HG03575 (cell line): ENCODE measurements around the gene SLC49A4.

Source experiments
- ATAC-seq: cut with Tn5 transposase; IDR thresholded peaks from one replicate; pipeline ENCODE4 v1.9.1; 2021; ENCODE audit not compliant: unreplicated experiment, insufficient number of reproducible peaks, low FRiP score; ENCODE audit errors: extremely low read depth

Gene SLC49A4

DNA sequence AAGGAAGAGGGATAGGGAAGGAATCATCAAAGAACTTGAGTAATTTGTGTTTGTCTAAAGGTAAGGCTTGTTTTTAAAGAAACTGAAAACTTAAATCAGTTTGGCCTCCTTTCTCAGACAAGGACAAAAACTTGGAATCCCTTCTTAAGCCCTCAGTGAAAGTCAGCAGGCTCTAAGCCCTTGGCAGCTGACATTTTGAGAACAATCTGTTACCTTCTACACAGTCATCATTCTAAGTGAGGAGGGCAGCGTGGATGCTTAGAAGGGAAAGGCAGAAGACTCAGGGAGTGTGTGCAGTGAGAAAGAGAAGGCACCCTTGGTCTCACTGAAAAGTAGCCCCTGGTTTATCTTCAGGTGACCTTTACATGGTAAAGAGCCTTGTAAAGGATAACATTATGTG, 12.1 kb upstream of the SLC49A4 start:
- ATAC-seq: no peak

DNA sequence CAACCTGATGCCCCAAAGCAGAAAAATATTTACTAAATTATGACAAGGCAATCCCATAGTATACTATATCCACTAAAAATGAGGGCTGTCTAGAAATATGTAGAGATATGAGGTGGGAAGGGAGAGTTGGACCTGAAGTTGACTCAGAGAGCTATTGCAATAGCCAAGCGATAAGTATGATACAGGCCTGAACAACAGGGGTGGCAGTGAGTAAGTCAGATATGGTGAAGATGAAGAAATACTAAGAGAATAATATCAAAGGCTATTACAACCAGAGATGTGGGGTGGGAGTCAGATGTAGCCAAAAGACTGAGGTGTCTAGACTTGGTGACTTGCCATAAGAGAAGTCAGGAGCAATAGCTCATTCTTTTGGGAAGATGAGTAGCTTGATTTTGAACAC, 10.4 kb upstream of the SLC49A4 start:
- ATAC-seq: no peak

DNA sequence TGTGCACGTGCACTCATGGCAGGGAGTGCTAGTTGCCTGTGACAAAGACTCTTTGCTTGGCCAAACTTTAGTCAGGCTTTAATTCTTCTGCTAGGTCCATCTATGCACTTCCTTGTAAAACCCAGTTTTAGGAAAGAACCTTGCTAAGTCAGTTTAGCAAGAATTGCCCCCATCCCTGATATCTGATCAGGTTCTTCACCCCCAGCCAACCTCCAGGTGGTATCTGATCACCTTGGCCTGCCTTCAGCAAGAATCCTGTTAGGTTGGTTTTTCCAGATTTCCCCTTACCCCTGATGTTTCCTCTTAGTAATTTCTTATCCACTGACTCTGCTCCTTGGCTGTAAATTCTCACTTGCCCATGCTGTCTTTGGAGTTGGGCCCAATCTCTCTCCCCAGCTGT, 9.6 kb upstream of the SLC49A4 start:
- ATAC-seq: no peak

DNA sequence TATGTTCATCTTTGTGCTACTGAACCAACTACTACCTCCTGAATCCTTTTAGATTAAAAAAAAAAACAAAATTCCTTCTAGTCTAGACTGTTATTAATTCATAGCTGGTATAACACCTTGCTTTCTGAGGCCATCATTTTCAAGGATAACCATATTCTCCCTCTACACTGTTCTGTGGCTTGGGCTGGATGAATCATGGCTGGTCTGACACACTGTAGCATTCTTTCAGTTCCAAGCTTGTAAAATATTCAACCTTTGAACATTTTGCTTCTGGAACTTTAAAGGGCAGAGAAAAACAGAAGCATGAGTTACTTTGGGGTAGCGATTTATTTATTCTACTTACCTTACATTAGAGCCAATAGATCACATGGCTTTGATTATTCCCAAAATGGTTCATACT, 8.8 kb upstream of the SLC49A4 start:
- no peak for ATAC-seq

DNA sequence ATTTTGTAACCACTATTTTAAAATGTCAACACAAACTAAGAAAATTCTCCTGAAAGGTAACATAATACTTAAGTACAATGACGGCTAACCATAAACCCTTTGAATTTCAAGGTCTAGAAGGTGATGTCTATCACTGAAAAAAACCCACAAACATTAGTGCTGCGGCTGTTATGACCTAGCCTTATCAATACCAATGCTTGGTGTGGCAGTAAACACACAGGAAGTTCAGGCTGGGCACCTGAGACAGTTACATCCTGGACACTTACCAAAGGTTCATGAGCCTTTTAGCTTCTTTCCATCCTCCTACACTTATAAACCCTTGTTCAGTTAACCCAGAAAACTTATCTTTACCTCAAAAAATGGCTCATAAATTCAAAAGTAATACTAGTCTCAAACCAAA, 7.0 kb upstream of the SLC49A4 start:
- no peak for ATAC-seq

DNA sequence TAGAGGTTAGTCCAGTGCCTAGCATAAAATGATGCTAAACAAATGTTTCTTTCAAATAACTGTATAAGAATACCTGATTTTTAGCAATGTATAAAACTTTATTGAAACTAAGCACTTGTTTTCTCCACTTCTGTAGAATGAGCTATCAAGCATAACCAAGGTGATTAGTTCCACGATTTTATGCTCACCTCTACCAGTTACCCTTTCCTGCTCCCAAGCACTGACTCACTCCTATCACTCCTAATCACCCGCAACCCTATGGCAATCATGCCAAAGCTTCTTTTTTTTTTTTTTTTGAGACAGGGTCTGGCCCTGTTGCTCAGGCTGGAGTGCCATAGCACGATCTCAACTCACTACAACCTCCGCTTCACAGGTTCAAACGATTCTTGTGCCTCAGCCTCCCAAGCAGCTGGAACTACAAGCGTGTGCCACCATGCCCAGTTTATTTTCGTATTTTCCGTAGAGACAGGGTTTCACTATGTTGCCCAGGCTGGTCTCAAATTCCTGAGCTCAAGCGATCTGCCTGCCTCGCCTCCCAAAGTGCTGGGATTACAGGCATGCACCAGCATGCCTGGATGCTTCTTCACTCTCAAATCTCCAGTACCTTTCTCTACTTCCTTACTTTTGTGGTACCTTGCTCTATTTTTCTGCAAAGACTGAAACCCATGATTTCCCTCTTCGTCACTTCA, 5.1 kb upstream of the SLC49A4 start:
- no peak for ATAC-seq

DNA sequence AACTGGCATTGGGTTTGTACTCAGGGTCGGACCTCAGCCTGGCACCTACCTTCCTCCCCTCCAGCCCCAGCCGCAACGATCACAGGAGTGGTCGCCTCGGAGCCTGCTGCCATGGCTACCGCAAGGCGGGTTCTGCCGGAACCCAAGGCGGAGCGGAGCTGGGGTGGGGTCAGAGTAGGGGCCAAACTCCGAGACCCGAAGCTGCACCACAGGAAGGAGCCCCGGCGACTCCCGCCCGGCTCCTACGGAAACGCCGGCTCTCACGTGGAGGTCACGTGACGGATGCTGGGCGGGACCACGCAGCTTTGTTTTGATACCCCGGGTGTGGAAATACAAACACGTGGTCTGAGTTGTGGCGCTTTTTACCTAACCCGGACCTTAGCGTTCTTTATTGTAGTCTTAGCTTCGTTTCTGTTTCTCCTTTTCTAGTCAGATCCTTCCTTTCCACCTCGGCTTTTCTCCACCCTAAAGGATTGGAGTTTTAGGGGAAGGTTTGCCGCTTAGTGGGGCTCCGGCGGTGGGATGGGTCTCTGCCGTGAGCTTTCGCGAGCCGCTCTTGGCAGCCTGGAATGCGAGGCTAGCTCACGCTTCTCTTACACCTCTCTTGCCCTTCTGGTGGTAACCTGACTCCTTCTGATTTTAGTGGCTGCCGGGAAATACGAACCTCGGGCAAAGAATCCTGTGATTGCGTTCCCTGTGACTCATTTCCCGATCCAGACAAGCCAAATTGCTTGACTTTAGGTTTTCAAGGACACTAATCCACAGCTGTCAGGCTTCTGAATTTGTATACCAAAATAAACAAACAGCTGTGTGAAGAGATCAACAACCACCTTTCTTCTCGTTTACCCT, 1.1 kb upstream of the SLC49A4 start, which contains the start of gene HSPBAP1:
Gene HSPBAP1, minus strand, starts transcription at position 264 of the 849 bp plus-strand sequence. Its CDS starts 151 bp downstream, at position 113.
- ATAC-seq: no peak

DNA sequence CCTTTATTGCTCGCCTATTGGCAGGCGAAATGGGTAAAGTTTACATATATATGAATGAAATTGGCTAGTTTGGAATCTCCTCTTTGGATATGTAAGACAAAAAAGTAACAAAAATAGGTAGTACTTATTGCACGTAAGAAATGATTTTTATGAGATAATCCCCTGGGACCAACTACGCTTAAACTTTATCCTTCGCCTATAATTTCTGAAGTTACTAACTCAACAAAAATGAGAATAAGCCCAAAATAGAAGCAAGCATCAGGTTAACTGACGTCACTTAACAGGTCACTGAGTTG, 438 bp upstream of the SLC49A4 start:
- no peak for ATAC-seq

DNA sequence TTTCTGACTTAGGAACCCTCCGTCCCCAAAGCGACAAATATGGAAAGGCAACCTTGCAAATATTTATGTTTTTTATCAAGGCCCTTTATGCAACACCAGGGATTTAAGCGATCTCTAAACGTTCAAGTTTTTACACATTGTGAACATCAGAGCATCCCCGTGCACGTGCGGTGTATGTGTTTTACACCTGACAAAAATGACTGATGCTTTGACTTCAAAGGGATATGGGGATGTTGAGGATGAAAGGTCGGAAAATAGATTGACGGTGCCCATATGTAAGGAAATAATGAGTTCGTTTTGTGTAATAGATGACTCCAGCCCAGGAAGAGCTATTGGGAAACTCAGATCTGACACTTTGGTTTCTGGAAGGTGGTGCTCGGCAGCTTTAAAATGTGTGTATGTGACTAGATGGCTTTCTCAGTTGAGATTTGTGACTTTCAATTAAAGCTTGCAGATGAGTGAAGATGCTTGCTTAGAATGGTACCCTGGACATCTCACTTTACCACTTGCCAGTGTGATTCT, 866 bp downstream of the SLC49A4 start:
- ATAC-seq: no peak

DNA sequence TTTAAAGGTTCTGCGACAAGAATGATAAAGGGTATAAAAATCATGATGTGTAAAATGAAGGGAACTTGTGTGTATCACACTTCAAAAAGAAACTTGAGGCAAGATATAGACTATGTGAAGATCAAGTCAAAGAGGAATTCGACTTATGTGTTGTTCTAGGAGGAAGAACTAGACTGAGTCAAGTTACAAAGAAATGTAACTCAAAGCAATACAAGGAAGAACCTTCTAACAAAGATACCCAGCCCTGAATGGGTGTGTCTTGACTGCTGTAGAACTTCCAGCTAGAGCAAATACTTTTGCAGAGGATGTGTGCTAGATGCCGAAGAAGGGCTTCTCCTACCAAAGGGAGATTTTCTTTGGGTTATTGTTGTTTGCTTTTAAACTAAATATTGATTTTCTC, 2.4 kb downstream of the SLC49A4 start:
- ATAC-seq: no peak

DNA sequence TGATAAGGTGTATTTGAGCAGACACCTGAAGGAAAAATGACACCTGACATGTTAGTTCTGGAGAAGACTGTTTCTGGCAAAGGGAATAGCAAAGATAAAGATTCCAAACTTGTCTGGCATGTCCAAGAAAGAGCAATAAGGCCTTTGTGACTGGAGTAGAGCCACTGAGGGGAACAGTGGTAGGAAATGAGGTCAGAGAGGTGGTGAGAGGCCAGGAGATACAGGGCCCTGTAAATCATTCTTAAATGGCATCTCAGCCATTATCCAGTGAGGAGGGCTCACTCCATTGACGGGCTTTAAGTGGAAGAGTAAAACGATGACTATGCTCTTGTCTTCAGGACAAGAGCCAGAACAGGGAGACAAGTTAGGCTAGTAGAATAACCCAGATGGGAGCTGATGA, 4.5 kb downstream of the SLC49A4 start:
- no peak for ATAC-seq

DNA sequence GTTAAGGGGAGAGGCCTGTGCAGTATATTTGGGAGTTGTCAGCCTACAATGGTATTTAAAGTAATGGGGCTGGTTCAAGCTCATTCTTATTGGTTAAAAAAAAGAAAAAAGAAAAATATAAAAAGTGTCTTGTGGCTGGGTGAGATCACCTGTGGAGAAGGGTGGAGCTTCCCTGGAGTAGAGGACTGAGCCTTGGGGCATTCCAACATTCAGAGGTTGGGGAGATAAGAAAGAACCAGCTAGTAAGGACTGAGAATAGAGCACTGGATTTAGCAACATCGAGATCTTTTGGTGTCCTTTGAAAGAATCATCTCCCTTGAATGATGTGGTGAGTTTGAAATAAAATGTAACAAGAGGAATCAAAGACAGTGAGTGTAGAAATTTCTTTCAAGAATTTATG, 5.2 kb downstream of the SLC49A4 start:
- no peak for ATAC-seq

DNA sequence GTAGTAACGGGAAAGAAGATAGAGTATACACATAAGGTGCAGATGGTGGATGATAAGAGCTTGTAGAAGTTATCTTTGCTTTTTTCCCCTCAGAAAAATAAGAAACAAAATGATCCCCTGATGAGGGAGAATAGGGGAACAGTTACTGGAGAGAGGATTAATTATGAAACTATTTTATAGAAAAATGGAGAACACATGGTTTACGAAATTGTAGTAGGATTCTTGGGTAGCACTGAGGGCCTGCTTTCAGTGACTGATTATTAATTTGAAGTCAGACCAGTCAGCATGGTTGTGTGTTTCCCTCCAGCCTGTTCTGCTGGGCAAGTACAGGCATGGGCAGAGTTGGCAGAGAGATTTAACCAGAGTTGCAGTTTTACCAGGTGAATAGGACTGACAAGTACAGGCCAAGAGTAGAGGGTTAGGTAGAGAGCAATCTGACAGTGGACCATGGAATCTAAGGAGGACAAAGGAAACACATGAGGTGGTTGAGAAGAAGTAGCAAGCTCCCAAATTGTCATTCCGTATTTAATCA, 5.9 kb downstream of the SLC49A4 start:
- ATAC-seq: no peak

DNA sequence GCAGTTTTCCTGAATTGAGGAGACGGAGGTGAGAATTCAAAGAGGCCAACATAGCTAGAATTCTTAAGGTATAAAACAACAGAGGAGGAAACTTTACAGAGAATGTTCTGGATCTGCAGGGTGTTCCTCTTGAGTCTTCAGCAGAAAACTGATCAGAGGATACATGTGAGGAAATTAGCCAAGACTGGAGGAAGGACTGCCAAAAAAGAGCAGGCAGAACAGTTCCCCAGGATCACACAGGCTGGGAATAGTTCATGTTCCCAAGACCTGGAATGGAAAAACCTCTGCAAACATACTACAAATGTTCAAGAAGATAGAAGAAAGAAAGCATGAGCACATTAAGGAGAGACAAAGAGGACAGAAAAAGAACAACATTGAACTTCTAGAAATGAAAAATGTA, 7.5 kb downstream of the SLC49A4 start:
- no peak for ATAC-seq

DNA sequence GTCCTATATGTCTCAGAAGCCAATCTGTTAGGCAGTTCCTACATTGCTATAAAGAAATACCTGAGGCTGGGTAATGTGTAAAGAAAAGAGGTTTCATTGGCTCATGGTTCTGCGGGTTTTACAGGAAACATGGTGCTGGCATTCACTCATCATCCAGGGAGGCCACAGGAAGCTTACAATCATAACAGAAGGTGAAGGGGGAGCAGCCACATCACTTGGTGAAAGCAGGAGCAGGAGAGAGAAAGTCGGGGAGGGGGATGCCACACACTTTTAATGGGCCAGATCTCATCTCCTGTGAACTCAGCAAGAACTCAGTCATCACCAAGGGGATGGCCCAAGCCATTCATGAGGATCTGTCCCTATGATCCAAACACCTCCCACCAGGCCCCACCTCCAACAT, 9.1 kb downstream of the SLC49A4 start:
- ATAC-seq: no peak

DNA sequence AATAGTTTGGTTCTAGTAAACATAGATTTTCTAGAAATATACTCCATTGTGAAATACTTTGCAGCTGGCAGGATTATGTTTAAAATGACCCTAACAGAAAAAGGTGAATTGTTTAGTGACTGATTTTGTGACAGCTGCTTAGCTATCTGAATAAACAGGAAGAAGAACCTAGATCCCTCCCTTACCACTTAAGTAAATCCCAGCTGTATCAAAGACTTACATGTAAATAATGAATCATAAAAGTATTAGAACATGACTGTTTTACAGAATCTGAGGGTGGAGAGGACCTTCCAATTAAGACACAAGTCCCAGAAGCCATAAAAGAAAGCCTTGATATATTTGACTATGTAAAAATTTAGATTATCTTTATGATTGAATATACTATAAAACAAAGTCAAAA, 15.9 kb downstream of the SLC49A4 start:
- no peak for ATAC-seq

DNA sequence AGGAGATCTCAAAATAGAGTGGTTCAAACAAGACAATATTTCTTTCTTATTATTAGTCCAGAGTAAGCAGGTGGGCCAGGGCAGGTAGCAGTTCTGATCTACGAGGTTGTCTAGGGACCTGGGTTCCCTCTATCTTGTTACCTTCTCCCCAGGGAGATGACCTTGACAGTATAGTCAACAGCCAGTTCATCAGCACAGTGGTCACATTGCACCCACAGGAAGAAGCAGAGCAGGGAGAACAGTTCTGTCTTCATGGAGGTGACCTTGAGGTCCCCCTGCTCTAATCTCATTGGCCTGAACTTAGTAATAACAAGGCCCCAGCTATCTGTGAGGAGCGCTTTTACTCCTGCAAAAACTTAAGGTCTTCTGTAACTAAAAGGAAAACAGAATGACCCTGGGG, 21.7 kb downstream of the SLC49A4 start:
- no peak for ATAC-seq

DNA sequence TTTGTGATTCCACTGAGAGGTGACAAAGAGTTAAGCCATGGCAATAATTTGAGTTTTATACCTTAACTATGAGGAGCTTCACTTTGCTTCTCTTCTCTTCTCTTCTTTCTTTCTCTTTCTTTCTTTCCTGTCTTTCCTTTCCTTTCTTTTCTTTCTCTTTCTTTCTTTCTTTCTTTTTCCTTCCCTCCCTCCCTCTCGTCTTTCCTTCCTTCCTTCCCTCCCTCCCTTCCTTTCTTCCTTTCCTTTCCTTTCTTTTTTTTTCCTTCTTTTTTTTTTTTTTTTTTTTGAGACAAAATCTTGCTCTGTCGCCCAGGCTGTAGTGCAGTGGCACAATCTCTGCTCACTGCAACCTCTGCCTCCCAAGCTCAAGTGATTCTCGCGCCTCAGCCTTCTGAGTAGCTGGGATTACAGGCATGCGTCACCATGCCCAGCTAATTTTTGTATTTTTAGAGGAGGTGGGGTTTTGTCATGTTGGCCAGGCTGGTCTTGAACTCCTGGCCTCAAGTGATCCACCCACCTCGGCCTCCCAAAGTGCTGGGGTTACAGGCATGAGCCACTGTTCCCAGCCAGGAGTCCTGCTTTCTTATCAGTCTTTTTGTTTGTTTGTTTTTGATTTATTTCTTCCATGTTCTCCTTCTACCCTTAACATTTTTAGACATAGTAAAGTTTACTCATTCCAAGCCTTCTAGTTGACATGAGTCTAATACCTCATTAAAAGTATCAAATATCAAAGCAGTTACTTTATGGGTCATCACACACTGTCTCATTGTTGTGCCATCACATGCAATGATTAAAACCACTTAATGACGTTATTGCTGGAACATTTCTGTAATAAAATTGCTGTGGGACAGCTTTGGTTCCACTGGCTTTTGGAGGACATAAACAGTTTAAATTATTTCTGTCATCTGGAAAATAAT, 29.9 kb downstream of the SLC49A4 start:
- no peak for ATAC-seq

DNA sequence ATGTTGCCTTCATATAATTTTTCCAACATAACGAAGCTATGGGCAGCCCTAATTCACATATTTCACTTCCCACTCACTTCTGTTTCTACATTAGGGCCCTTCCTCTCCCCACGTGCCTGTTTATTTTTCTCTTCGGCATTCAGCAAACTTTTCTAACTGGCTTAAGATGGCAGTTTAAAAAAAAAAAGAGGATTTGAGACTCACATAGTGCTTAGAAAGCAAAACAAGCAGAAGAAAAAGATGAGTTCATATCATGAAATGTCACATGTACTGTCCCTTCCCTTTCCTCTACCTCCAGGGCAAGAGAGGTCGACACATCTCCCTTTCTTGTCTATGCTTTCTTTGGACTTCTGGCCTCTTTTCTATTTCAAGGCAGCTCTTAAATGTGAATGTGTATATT, 30.6 kb downstream of the SLC49A4 start:
- no peak for ATAC-seq
